GM18951 (cell line): ENCODE measurements around the gene ATP9B.

Source experiments
- POLR2A ChIP-seq: IDR thresholded peaks from 4 replicates; pipeline ENCODE4 v1.6.1; 2011; ENCODE audit warnings: mild to moderate bottlenecking; ENCODE audit not compliant: insufficient read length, insufficient read depth; ENCODE audit errors: extremely low read depth
- in situ Hi-C: fragments of 300-500 bp; cut with MboI; formaldehyde crosslinking; loops from one replicate; pipeline ENCODE4 v1.12.0; 2022; ENCODE audit warnings: low sequenced_read_pairs, mixed read lengths, inconsistent platforms; ENCODE audit not compliant: unreplicated experiment

ATP9B gene

DNA sequence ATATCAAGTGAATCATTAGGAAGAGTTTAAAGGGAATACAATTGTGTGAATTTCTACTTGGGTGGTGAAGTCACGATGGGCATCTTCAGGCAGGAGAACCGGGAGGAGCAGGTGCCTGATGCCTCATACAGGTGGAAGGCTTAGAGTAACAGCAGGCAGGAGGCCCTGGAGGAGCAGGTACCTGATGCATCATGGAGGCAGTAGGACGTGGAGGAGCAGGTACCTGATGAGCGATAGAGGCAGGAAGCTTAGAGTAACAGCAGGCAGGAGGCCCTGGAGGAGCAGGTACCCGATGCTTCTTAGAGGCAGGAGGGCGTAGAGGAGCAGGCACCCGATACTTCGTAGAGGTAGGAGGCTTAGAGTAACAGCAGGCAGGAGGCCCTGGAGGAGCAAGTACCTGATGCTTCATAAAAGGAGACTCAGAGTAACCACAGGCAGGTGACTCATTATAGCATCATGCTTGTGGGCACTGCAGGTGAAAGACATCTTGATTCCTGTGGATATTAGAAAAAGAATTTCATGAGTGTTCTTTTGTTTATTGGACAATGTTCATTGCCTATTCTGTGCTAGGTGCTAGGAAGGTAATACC lies 133.9 kb downstream of the ATP9B start:
- in situ Hi-C loops = no loop called here
- no peak for TF ChIP-seq POLR2A

DNA sequence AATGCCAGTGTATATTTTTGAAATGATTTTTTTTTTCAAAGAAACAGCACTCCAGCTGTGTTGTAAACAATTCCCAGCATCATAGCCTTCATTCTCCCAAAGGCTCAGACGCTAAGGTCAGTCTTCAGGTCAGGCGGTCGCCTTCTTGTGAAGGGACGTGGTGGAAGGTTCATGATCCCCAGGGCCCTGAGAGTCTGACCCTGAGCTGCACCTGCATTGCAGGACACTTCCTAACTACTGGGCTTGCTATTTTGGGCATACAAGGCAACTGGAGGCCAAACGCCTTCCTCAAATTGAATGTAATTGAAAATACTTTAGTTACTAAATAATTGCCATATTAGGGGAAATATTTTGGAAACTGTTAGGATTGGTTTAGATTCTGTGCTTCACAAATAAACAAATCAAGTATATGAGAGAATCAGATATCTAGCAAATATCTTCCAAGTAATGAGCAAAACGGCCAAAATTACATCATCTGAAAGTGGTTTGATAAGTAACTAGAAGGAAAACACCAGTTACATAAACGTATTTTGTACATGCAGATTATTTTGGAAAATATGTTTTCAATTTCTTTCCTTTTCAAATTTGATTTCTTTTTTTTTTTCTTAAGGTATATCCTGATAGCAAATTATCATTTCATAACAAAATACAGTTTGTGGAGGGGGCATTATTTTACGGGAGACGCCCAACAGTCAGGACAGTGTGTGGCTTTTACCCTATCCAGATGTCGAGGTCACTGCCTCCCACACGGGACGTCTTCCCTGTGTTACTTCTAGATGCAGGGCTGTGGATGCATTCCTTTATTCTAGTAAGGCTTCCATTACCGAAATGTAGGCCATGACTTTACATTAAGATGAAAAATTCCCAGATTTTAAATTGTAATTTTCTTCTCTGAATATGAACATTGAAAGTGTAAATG lies 136.0 kb downstream of the ATP9B start:
- in situ Hi-C loops = no loop called here
- no peak for TF ChIP-seq POLR2A

DNA sequence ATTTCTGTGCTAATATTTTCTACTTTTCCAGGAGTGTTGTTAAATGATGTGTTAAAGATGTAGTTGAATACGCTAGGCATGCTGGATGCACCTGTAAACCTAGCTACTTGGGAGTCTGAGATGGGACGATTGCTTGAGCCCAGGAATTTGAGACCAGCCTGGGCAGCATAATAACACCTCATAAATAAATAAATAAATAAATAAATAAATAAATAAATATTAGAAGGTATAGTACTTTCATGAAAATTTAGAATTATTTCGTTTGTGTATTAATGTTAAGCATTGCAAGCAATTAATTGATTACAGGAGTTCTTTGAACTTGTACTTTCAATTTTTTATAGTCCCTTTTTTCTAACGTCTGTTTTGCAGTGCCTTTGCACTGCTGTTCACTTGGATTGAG lies 137.2 kb downstream of the ATP9B start:
- in situ Hi-C loops = no loop called here
- no peak for TF ChIP-seq POLR2A

DNA sequence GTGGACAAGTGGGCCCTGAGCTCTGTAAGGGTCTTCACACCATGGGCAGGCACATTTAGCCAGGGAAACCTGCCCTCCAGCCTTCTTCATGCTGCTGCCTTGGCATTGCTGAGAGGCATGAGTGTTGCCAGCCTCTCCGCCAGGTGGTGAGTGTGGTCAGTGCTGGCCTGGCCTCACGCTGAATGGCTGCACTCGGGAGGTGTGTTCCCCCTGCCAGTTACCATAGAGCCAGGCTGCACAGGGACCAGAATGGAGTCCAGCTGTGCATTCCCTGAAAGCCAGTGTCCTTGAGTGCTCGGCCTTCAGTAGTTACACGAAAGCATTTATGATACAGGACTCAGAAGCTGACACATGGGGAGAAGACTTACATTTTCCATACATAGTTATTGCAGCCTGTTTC lies 139.7 kb downstream of the ATP9B start:
- TF ChIP-seq POLR2A = no peak
- in situ Hi-C loops = no loop called here

DNA sequence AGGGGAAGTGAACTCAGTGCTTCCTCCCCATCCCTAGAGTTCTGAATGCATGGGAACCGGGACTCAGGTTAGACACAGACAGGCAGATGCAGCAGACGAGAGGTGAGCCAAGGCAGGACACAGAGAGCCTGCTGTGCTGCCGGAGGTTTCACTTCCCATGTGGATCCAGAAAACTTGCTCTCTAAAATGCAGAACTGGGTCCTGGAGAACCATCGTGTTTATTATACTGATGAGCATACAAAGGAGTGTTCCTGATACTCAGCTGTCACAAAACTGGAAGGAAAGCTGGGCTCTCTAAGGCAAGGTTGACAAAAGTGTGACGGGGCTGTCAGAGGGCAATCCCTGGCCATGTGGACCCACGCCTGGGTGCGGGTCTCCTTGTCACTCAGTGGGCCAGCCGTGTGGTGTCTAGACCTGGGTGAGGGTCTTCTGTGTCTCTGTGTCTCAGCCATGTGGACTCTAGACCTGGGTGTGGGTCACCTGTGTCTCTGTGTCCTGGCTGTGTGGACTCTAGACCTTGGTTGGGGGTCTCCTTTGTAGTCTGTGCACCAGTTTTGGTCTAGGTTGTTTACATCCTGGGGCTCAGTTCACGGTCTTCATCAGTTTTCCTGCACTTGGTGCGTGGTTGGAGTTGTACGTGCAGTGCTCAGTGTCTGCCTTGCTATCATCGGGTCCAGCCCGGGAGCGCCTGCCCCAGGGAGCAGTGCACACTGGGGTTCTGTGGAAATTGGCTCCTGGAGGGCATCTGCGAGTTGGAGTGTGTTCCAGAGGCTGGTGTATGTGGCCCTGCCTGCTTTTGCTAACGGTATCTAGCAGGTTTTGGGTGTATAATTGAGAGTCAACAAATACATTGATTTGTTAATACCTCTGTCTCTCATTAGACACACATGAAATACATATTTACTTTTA lies 141.1 kb downstream of the ATP9B start:
- TF ChIP-seq POLR2A = no peak
- in situ Hi-C loops = no loop called here

DNA sequence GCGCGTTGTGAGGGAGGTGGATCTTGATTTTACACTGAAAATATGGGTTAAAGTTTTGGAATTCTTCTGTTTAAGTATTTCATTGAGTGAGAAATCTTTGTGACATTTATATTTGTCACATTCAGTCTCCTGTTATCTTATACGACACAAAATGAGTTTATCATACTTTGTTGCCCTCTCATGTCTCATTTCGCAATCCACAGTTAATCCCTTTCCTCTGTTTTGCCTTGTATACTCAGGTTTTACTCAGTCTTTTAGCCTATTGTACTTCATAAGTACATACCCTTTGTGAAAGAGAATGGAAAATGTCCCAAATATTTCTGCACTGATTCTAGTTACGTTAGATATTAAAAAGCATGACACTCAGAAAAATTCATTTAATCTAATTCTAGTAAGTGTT lies 142.7 kb downstream of the ATP9B start:
- in situ Hi-C loops = no loop called here
- TF ChIP-seq POLR2A = no peak

DNA sequence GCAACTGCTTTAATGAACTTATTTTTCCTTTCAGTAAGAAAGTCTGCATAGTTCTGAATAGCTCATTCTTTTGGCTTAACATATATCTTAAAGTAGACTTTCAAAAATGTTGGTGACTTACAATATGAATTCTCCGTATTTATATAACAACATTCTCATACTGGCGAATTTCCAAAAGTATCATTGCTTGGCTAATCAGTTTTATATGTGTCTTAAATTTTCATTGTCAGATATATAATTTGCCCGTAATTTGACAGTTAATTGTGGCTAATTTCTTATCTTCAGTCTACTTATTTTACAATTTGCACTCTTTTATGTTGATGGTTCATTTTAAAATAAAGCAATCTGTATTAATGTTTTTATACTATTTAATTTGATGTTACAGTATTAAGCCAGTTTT lies 144.9 kb downstream of the ATP9B start:
- in situ Hi-C loops = no loop called here

DNA sequence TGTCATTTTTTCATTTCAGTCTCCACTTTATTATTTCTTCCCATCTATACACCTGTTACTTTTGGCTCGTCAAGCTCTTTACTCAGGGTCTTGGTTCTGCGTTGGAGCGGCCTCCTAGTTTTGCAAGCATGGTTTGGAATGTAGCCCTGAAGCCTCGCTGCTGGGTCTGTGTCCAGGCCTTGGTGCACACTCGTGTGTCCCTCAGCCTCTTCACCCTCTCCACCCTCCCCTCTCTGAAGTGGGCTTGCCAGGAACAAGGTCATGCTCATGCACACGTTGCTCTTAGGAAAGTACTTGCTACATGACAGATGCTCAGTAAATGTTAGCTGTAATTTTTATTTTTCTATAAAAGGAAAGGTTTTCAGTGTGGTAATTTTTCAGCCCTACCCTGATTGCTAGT lies 147.0 kb downstream of the ATP9B start:
- no peak for TF ChIP-seq POLR2A
- in situ Hi-C loops = no loop called here

More for the DNA sequence above, 144.9 kb downstream of the ATP9B start:
- TF ChIP-seq POLR2A = no peak

DNA sequence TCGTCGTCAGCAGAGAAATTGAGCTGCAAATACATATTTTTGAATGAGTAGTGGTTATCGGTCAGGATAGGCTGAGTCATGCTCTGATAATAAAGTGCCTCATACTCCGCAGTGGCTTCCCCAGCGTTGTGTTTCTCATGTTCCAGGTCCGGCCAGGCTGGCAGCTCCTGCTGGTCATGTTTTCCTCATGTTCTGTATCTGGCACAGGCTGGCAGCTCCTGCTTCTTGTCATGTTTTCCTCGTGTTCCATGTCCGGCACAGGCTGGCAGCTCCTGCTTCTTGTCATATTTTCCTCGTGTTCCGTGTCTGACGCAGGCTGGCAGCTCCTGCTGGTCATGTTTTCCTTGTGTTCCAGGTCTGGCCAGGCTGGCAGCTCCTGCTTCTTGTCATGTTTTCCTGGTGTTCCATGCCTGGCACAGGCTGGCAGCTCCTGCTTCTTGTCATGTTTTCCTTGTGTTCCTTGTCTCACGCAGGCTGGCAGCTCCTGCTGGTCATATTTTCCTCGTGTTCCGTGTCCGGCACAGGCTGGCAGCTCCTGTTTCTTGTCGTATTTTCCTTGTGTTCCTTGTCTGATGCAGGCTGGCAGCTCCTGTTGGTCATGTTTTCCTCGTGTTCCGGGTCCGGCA lies 148.9 kb downstream of the ATP9B start:
- in situ Hi-C loops = no loop called here
- no peak for TF ChIP-seq POLR2A

DNA sequence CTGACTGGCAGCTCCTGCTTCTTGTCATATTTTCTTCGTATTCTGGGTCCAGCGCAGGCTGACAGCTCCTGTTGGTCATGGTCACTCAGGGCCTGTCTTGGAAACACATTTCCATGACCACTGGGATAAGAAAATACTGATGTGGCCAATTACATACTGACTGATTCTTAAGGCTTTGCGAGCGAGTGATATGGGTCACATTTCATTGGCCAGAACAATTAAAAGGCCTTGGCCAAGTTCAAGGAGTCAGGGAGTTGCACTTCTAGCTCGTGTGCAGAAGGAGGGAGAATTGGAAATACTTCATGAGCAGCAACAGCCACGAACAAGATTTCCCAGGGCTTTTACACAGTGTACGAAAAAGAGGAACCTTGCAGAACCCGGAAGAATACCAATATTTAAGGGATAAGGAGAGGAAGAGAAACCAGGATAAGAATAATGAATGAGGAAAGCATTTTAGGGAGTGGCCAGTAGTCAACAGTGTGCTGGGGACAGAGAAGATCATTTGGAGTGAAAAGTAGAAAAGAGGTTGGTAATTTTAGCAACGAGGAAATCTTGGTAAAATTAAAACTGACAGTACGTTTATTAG lies 149.5 kb downstream of the ATP9B start:
- in situ Hi-C loops = no loop called here
- TF ChIP-seq POLR2A = no peak

DNA sequence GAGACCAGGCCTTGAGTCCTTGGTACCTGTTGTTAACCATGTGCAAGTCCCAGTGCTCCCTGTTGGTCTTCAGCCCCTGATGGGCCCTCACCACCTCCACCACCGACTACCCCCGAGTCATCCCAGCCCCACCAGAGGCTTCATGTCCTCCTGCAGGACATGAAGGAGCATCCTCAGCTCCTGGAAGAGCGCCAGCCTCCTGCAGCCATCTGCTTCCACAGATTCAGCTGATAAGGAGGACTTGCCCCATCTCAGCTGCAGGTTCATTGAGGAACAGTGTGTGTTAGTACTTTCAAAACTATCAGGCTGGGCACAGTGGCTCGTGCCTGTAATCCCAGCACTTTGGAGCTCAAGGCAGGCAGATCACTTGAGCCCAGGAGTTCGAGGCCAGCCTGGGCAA lies 151.9 kb downstream of the ATP9B start:
- in situ Hi-C loops = no loop called here
- no peak for TF ChIP-seq POLR2A

DNA sequence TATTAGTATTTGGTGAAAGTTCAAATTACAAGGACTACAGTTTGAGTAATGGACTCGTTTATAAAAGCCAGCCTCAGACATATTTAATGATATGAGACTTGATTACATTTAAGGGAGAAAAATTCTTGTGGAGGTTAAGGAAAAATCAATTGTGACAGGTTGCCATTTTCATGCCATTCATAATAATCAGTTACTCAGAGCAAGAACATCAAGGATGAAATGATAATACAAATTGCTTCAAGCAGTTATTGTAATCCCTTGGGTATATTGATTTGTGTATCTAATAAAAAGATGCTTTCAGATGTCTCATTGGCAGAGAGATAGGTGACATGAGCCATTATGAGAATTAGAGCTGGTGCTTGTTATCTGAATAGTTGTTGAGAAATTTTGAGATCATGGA lies 153.6 kb downstream of the ATP9B start:
- in situ Hi-C loops = no loop called here
- no peak for TF ChIP-seq POLR2A

DNA sequence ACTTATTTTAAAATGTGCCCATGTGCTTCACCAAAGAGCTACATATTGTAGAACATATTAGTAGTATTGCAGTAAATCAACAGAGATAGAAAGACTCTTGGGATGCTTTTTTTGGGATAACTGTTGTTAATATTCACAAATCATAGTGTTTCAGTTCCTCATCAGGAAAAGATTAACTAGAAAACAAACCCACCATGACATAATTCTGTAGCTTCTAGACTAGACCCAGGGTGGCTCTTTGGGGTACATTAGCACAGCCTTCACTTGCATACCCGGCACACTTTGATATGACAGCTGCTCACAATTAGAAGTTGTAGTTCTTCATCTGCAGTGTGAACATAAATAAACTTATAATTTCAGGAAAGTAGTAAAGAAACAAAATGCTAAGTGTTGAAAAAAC lies 154.2 kb downstream of the ATP9B start:
- no peak for TF ChIP-seq POLR2A
- in situ Hi-C loops = no loop called here

DNA sequence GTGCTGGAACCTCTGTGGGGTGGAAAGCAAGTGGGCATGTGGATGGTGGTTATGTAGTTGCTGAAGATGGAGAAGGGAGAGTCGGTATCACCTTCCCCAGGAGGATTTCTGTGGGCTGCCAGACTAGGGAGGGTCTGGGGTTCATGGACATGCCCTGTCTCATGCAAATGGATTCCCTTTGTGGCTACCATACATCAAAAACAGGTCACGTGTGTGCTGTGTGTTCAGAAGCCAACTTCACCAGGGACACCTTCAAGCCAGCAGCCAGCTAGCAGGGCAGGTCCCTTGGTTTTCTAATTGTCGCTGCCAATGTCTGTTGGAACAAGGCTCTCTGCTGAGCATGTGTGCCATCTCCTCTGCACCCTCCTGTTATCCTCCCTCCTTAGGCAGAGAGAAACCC lies 155.2 kb downstream of the ATP9B start:
- in situ Hi-C loops = no loop called here
- TF ChIP-seq POLR2A = no peak
